ENCODE measurements around the gene IQCK.

IQCK gene

GRCh38 chr16:19871721-19872120, 153.7 kb downstream of the IQCK start:
- no peaks in the 10 kb centered on the region for H3K36me3 ChIP-seq
- no peak for DNase-seq
- no peaks in the 10 kb centered on the region for H3K9me3 ChIP-seq
- H3K4me1 ChIP-seq, result no peaks in the 10 kb centered on the region
- no peak overlapping the region for H3K4me3 ChIP-seq (ENCODE audit: low read depth, low read length)
- no peak for TF ChIP-seq CTCF (IDR thresholded peaks at IDR 0.05; ENCODE audit: low read depth, low read length)
- H3K27me3 ChIP-seq, result no peaks in the 10 kb centered on the region

DNA sequence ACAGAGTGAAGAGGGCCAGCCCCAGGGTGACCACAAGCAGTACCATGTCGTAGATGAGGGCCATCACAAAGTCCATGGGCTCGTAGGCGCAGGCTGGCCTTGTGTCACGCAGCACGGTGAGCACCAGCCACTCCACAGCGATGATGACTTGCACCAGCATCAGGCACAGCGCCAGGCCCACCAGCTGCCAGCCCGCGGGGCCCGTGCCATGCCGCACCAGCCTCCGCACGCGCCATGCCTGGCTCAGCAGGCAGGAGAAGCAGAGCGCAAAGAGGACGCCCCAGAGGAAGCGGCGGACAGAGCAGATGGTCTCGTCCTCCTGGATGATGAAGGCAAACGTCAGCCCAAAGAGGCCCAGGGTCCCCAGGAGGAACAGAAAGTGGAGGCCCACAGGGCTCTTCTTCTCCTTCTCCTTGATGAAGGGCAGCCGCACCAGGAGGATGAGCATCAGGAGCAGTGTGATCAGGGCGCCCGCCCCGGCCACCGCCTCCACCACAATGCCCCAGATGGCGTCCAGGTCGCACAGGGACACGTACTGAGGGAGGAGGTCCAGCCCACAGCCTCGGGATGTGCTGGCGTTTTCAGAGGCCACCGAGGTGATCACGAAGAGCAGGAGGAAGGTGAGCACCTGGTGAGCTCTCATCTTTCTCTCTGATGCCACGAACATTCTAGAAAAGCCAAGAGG, 154.2 kb downstream of the IQCK start:
- Histone ChIP-seq H3K36me3 (no peaks in the 10 kb centered on the region), H3K27me3 (no peaks in the 10 kb centered on the region), H3K4me3 (ENCODE audit: low read depth, low read length) (no peak overlapping the region), H3K9me3 (no peaks in the 10 kb centered on the region), H3K4me1 (no peaks in the 10 kb centered on the region)
- DNase-seq, result no peak
- no peak for TF ChIP-seq CTCF (IDR thresholded peaks at IDR 0.05; ENCODE audit: low read depth, low read length)

- TF ChIP-seq CTCF (IDR thresholded peaks at IDR 0.05; ENCODE audit: low read depth, low read length), result no peak
- DNase-seq, result no peak
- Histone ChIP-seq H3K4me3 (ENCODE audit: low read depth, low read length) (no peak overlapping the region), H3K4me1 (no peaks in the 10 kb centered on the region), H3K36me3 (no peaks in the 10 kb centered on the region), H3K27me3 (no peaks in the 10 kb centered on the region), H3K9me3 (no peaks in the 10 kb centered on the region)
These were observed 154.9 kb downstream of the IQCK start for GRCh38 chr16:19872935-19873334.

GRCh38 chr16:19874026-19874425, 156.0 kb downstream of the IQCK start:
- DNase-seq, result no peak
- Histone ChIP-seq H3K4me1 (no peaks in the 10 kb centered on the region; the same call in 1 of the 2 replicates), H3K4me3 (ENCODE audit: low read depth, low read length) (no peak overlapping the region), H3K36me3 (no peaks in the 10 kb centered on the region), H3K9me3 (no peaks in the 10 kb centered on the region), H3K27me3 (no peaks in the 10 kb centered on the region)
- no peak for TF ChIP-seq CTCF (IDR thresholded peaks at IDR 0.05; ENCODE audit: low read depth, low read length)

GRCh38 chr16:19874851-19875546, 156.9 kb downstream of the IQCK start:
- Histone ChIP-seq H3K27me3 (no peaks in the 10 kb centered on the region), H3K9me3 (no peaks in the 10 kb centered on the region), H3K4me1 (no peaks in the 10 kb centered on the region; the same call in 1 of the 2 replicates), H3K4me3 (ENCODE audit: low read depth, low read length) (no peak overlapping the region), H3K36me3 (no peaks in the 10 kb centered on the region)
- no peak for TF ChIP-seq CTCF (IDR thresholded peaks at IDR 0.05; ENCODE audit: low read depth, low read length)
- DNase-seq, result no peak

DNA sequence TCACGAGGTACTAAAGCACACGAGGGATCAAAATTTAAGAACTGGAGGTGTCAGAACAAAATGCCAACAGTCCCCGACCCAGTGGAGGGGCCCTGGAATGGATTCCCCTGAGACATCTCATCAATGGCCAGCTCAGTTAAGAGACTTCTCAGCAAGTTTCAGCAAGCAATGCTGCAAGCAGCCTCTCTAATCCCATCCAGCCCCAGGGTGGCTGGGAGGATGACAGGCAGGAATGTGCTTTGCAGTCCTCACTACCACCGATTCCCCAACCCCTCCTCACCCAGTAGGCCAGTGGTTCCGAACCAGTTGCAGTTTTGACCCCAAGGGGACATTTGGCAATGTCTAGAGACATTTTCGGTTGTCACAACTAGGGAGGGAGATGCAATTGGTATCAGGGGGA, 157.8 kb downstream of the IQCK start:
- Histone ChIP-seq H3K4me1 (no peaks in the 10 kb centered on the region; the same call in 1 of the 2 replicates), H3K9me3 (no peaks in the 10 kb centered on the region), H3K4me3 (ENCODE audit: low read depth, low read length) (no peak overlapping the region), H3K36me3 (no peaks in the 10 kb centered on the region), H3K27me3 (no peaks in the 10 kb centered on the region)
- no peak for TF ChIP-seq CTCF (IDR thresholded peaks at IDR 0.05; ENCODE audit: low read depth, low read length)
- DNase-seq, result no peak

Data from BE2C (cell line).